Caki2 (cell line): ENCODE results near the gene PARVG. TPM values are rescaled to one million over a fixed set of nuclear protein-coding genes. Genes with fewer than 3 reads are reported as not detected.

Experiments
- DNase-seq: peaks from one replicate; pipeline ENCODE4 v3.0.0-alpha.2; 2015; ENCODE audit warnings: low read depth
- in situ Hi-C: cut with HindIII; loops from 2 replicates; pipeline ENCODE4 v1.10.0; 2016; ENCODE audit warnings: low sequenced_read_pairs, low pct_unique_long_range_greater_than_20kb, mixed read lengths
- total RNA-seq: library from RNA; depleted of rRNA; stranded (reverse); fragments of >200 nt; shearing (Covaris generic); gene quantifications from 2 replicates; pipeline ENCODE4 v1.2.3, GENCODE V29; 2014; ENCODE audit warnings: low replicate concordance

Gene PARVG
- total RNA-seq, 1 experiment from 2014 or later, result not detected

- DNase-seq, result no peak
- in situ Hi-C loops, result no loop called here
Measured at GRCh38 chr22:44204739-44205515, 24.2 kb downstream of the PARVG start.

GRCh38 chr22:44205516-44206329, 25.0 kb downstream of the PARVG start:
- no peak for DNase-seq
- in situ Hi-C loops, result no loop called here

- in situ Hi-C loops, result no loop called here
- no peak for DNase-seq
Measured at GRCh38 chr22:44206330-44206645, 25.6 kb downstream of the PARVG start.

- DNase-seq, result no peak
- in situ Hi-C loops, result no loop called here
Measured at GRCh38 chr22:44206696-44207095, 26.0 kb downstream of the PARVG start.

GRCh38 chr22:44207173-44207980, 26.7 kb downstream of the PARVG start:
- in situ Hi-C loops, result no loop called here
- DNase-seq, result no peak

GRCh38 chr22:44207981-44208317, 27.2 kb downstream of the PARVG start:
- in situ Hi-C loops, result no loop called here
- no peak for DNase-seq

- in situ Hi-C loops, result no loop called here
- DNase-seq, result no peak
Measured at GRCh38 chr22:44209343-44209742, 28.6 kb downstream of the PARVG start.

- in situ Hi-C loops, result no loop called here
- no peak for DNase-seq
Measured at GRCh38 chr22:44210722-44211121, 30.0 kb downstream of the PARVG start.

GRCh38 chr22:44211256-44211945, 30.7 kb downstream of the PARVG start:
- in situ Hi-C loops, result no loop called here
- no peak for DNase-seq

GRCh38 chr22:44211946-44212930, 31.5 kb downstream of the PARVG start:
- in situ Hi-C loops, result no loop called here
- DNase-seq, result no peak

GRCh38 chr22:44212936-44213335, 32.2 kb downstream of the PARVG start:
- DNase-seq, result no peak
- in situ Hi-C loops, result no loop called here

- in situ Hi-C loops, result no loop called here
- no peak for DNase-seq
Measured at GRCh38 chr22:44213489-44214043, 32.8 kb downstream of the PARVG start.

GRCh38 chr22:44214187-44214586, 33.5 kb downstream of the PARVG start:
- no peak for DNase-seq
- in situ Hi-C loops, result no loop called here

- in situ Hi-C loops, result no loop called here
- no peak for DNase-seq
Measured at GRCh38 chr22:44214764-44215163, 34.0 kb downstream of the PARVG start.

- DNase-seq, result no peak
- in situ Hi-C loops, result no loop called here
Measured at GRCh38 chr22:44215287-44215686, 34.6 kb downstream of the PARVG start.

GRCh38 chr22:44217346-44217745, 36.6 kb downstream of the PARVG start:
- DNase-seq, result no peak
- in situ Hi-C loops, result no loop called here

- in situ Hi-C loops, result no loop called here
- DNase-seq, result no peak
Measured at GRCh38 chr22:44218071-44218470, 37.3 kb downstream of the PARVG start.
